Midbrain (tissue), 1 donor: Measurements from ENCODE around the gene GDF7.

Experiments
- DNase-seq: peaks from one replicate; lab custom pipeline; 2025; lab: John Stamatoyannopoulos, UW

Gene GDF7

DNA sequence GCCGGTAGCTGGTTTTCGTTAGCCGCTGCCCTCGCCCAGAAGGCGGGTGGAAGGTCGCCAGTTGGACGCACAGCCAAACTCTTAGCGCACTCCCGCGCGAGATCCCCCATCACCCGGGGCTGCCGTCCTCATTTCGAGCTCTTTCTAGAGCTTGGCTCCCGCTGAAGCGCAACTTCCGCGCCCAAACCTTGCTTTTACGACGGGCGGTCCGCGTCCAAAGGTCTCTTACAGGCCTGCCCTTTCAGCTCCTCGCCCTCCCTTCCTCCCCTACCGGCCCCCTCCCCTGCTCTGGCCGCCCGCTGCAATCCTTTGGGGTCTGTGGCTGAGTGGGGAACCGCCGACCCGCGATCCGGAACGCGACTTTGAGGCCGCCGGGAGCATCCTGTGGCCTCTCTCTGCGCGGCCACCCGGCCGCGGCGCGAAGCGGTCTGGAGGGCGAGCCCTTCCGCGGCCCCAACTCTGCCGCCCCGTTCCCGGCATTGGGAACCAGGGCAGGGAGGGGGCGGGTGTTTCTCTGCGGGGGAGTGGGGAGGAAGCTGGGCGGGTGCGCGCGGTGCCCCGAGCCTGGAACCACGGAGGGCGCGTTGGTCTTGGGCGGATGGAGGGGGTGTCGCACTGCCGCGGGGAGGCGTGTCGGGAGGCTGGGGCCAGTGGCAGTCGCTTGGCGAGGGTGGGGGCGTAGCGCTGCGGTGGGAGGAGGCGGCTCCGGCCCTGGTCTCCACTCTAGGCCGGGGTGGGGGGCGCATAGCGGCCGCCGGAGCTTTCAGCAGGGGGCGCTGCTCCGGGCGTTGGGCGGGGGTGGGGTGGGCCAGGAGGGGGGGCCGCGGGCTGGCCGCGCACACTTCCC lies at the start of gene GDF7:
Gene GDF7 (plus strand): TSS at position 841 of the 847 bp plus-strand sequence. CDS start 96 bp downstream, outside the sequence.
- no peak for DNase-seq

DNA sequence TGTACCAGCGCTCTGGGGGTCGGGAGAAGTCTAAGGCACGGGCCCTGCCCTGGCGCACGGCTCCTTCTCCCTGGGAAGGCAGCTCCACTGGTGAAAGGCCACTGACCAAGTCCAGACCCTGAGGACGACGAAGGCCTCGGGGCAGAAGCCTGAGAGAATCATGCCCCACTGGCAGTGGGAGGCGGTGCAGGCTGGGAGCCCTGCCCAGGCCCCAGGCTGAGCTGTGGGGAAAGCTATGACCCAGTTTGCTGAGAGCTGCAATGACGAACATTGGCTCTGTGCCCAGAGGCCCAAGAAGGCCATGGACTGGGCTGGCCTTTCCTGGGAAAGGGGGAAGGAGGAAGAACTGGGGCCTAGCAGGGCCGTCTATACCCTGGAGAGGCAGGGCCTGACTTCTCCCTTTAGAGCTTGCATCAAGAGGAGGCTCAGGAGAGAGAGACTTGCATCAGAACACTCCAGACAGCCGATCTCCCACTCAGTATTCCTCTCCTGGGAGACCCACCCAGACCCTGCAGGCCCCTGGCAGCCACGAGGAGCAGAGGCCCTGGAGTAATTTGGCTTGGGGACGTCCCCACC lies 49.0 kb upstream of the GDF7 start:
- peak; percentile 95 for DNase-seq

DNA sequence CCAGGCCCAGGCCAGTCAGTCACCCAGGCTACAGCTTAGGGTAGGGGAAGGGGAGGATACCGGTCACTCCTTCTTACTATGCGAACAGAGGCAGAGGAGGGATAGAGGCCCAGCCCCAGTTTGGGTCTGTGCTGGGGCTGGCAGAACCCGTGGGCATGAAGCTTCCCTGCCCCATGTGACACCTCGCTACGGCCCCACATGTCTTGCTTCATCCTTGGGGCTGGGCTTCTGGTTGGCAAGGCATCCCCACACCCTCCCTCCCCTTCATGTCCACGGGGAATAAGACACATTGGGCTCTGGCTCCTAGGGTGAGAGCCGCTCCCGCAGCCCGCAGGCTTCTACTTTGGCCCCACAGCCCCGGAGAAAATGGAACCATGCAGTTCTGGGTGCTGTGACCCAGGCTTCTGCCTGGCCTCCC lies 48.5 kb upstream of the GDF7 start:
- DNase-seq, result no peak

DNA sequence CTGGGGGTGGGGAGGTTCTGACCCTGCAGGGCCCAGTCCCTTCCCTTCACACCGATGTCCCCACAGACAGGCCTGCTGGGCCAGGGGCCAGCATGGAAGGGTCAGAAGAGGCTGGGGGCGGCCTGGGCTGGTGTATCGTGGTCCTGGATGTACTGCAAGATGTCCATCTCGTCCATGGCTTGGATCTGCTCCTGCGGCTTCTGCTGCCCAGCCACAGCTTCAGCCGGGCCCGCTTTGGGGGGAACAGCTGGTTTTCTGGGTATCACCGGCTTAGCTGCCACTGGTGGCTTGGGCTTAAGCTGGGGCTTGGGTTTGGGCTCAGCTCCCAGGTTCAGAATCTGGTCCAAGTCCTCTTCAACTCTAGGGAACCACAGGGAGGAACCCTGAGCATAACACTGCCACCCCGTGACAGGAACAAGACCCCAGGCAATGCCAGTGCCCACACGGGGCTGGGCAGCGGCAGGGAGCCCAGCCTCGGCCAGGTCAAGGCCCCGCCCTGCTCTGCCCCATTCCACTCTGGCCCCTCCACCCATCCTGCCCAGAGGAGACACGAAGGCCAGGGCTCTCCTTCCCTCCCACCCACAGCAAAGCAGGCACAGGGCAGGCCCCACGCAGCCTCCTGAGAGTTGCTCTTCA lies 47.9 kb upstream of the GDF7 start:
- DNase-seq, result no peak

DNA sequence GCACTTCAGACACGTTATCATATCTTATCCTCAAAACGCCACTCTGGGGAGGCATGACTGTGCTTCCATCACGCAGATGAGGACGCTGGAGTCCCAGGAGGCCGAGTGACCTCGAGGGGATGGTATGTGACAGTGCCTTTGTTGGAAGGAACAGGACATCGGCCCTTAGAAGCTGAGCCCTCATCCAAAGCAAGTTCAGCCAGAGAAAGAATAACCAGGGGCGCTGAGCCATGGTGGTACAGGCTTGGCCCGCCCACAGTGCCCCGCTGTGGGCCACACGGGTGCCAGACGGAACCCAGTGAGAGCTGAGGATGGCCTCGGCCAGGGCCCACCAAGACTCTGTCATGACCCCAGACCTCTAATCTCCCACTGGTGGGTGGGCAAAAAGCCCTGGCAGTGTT lies 47.3 kb upstream of the GDF7 start:
- DNase-seq, result no peak

DNA sequence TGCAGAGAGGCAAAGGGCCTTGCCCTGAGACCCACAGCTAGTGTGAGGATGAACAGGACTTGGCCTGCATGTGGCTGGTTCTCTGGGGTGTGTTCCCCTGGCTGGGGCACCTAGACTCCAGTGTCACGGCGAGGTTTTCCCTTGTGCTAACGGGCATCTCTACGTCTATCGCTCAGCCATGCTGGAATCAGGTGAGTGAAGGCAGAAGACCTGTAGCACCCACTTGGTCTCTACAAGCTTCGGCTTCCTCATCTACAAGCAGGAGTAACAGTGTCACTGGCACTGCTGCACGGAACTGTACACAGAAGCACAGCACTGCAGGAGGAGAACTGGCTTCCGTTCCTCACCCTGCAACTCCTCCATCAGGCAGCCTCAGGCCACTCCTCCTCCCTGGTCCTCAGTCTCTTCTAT lies 46.7 kb upstream of the GDF7 start:
- DNase-seq, result no peak

DNA sequence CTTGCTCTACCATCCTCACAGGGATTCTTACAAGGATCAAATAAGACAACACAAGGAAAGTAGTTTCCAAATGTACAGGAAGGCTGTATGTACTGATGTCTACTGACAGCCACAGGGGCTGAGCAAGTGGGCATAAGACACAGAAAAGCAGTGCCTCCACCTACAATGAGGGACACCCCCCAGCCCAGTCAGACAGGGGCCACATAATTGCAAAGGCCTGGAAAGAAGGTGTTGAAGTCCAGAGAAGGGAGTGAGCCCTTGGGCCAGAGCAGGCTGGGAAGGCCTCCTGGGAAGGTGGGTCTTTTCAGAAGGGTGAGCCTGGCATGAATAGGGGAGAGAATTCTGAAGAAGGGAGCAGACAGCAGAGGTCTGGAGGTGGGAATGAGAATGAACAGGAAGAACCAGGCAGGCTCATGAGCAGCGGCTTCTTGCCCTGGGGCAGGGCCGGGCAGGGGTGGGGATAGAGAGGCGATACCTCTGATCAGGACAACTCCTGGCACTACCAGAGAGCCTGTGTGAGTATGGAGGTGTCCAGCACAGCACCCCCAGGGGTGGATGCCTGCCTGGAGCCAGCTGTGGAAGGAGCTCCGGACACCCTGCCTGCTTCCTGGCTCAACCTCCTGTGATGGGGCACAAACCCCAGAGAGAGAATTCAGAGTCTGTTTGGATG lies 46.1 kb upstream of the GDF7 start:
- DNase-seq, result no peak

DNA sequence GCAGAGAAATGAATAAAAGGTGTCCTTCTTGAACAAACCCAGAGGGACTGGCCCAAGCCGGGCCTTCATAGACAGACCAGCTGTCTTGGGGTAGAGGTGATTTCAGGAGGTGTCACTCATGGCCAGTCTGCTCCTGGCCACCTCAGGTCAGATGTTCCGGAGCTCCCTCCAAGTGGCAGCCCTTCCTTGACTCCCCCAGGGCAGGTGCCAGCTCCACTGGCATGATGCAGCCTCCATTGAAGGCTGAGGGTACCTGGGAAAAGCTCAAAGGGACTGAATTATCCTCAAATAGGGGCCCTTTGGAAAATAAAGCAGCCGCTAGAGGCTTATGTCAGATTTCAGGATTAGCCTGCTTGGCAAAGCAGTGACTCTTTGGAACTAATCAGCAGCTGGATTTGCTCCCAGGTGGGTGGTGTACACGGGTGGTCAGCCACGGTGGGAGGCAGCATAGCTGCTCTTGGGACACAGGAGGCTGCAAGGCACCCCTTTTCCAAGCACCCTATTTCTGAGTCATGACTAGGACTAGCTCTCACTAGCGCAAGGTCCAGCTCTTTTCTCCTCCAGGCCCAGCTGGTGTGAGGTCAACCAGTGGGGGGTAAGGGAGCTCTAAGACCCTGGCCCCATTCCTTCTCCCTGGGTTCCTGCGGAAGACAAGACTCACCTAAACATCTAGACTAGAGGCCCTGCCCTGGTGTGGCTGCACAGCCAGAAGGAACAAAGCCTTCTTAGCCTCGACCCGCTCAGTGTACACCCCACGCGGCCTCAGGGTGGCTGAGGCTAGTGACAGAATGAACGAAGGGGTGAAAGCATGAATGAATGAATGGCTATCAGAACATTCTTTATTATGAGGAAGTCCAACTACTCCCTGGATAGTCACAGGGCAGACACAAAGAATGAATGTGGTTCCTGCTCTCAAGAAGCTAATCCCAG lies 45.3 kb upstream of the GDF7 start:
- DNase-seq, result no peak

DNA sequence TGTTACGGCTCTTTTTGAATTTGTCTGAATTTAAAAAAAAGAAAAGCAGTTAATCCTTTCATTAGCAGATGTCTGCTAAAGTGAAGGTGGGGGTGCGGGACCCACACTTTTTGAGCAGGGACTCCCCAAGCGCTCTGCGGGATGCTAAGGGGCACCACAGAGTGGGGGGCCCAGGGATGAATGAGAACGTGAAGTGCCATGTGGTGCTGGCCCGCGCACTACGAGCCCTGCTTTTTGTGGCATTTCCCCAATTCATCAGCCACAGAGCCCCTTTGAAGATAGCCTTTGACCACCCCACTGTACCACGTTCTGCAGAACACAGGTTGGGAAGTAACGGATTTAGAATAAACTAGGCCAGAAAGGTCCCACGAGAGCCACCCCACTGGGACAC lies 44.7 kb upstream of the GDF7 start:
- DNase-seq, result no peak

DNA sequence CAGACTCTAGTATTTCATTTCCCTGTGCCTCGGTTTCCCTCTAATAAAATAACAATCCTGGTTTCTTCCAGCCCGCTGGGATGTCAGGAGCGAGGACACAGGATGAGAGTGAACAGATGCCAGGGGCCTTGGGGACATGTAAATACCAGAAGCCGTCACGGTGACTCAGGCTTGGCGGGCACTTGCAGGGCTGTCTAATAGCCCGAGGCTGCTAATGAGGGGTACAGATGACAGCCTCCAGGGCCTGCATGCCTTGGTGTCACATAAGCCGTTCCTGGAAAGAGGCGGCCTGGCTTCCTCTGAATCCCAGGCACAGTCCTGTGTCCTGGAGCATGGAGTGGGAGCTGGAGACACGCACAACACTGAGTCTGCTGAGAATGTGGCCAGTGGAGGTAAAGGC lies 44.2 kb upstream of the GDF7 start:
- DNase-seq, result no peak

DNA sequence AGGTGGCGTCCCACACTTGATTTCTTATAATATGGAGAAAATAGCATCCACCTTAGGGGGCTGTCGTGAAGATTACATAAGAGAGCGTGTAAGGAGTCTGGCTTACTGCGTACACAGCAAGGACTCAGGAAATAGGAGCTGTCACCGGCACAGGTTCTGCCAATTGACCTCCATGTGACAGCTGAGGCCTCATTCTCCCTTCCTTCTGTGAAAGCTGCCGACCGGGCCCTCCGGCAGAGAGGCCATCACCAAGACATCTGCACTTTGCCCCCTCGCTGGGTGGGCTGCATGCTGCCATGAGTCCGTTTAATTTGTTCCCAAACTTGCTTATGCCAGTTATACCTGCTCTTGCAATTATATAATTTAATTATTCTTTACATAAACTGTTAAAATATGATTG lies 43.7 kb upstream of the GDF7 start:
- no peak for DNase-seq

DNA sequence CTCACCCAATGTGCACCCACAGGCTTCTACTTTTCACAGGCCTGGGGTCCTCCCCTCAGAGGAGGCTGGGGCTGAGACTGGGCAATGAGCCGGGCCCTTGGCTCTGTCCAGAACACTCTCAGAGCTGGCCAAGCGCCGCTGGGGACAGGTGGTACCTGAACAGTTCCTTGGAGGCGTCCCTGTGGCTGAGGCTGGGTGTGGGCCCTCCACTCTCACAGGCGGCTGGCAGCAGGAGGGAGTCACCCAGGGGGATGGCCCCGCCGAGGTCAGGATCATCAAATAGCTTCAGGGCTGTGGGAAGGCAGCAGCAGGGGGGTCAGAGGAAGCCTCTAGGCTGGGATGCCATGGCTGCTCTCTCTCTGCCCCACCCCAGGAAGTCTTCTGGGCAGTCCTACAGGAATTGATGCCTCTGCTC lies 43.2 kb upstream of the GDF7 start:
- no peak for DNase-seq

DNA sequence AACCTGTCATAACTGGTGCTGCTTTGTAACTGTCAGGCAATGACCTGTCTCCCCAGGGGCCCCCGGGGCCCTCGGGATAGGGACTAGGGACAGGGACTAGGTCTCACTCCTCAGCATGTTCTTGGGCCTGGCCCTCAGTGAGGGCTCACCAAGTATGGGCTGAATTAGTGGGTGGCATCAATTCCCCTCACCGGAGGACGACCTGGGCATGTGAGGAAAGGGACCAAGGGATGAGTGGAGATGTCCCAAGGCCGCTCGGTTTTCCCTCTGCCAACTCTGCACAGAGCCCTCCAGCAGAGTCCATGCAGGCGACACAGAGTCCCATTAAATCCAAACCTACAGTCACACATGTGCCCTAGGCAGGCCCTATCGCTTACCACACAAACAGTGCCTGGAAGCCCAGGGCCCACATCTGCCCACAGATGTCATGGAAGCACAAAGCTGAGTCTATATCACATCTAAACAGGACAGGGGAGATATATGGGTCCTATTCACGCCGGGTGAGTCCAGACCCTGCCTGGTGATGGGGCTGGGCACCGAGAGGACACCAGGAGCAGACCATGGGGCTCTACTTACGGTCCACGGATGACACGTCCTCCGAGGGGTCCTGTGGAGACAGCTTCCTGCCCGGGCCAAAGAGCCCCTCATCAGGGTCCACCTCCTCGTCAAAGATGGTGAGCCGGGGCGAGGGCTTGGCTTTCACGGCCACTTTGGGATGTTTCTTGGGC lies 42.6 kb upstream of the GDF7 start:
- DNase-seq, result no peak

DNA sequence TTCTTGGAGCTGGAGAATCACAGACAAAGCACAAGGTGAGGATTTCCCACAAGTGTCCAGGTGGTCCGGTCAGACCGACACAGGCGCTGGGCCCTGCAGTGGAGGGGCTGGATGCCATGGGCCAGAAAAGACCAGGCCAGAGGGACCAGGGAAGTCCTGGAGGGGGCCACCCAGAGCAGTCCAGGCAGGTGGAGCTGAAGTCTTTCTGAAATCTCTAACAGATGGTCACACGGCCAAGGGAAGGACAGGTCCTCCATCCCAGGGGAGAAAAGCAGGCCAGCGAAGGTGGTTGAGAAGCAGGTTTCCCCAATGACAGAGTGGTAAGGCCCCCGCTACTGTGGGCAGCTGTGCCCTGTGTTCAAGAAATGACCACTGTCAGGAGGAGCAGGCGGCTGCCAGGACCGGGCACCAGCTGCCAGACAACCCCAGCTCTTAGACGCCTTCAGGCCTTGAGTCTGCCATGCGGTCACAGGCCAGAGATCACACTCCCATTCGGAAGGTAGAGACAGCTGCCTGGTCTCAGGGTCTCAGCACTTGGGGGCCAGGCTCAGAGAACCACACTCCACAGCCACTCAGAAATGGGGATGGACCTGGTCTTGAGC lies 42.0 kb upstream of the GDF7 start:
- no peak for DNase-seq

DNA sequence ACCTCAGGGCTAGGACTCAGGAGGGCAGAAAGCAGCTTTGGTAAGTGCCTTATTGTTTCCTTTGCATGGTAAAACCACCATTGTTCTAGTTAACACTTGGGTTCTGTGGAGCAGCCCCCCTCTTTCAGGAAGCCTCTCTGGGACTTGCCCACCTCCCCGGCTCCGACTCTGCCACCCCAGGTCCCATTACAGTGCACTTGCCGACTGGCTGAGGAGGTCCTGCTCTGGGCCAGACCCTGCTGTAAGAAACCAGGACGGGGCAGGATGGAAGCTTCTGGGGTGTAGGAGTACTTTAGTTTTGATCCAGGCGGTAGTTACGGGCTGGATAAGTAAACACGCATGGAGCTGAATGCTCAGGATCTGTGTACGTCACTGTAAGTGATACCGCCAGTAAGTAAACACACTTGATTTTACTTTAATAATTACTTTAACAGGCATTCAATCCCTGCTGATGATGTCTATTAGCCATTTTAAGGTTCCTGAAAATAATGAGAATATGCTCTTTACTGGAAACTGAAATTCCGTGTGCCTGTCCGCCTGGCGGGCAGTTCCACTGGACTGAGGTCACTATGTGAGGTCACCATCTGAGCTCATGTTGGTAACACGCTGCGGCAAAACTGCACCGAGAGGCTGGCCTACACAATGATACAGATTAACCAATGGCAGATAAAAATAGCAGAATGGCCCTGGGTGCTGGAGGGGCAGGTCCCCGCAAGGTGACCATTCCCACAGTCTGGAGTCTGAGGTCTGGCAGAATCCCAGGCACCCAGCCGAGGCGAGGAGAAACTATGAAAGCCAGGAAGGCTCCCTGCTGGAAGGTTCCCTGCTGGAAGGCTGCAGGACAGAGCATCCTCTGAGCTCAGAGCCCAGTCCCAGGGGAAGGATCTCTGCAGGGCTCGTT lies 41.2 kb upstream of the GDF7 start:
- peak; percentile 31 for DNase-seq

DNA sequence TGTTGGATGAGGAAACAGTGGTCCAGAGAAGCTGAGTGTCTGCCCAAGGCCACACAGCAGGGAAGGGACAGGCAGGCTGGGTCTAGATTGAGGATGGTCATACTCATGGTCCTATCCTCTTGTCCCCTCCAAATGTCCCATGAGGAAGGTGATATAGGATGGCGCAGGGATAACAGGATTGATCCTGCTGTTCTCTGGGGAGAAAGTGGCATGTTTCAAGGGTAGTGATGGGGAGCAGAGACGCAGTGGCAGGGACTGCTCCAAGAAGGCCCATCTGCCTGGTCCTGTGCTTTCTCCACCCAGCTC lies 40.6 kb upstream of the GDF7 start:
- no peak for DNase-seq

DNA sequence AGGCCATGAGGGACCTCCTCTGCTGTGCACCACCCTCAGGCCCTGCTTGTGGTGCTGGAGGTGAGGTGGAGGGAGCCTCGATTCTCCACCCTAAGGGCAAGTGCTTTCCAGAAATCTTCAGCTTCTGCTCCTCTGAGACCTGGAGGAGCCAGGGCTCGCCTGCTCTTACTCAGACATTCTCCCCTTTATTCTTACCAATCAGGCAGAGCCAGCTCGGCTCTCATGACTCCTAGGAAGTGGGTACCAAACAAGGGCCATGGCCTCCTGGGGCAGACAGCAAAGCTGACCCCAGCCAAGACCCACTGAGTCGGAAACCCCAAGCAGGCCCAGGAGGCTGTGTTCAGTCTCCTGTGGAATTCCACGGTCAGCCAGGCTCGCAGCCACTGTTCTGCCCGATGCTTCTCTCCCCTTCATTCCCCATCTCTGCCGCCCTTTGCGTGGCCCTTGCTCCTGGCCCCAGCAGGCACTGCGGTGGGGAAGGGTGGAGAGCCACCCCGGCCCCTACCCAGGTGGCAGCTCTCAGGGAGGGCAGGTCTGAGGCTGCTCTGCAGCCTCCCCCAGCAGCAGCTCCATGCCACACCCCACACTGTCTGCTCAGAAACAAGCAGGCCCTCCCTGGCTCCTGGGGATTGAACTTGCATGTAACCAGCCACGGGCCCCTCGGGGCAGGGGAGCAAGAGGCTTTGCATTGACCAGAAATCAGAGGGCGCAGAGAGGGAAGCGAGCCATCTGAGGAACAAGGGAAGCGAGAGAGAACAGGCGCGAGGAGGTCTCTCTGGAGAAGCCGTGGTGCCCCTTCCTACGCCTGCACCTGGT lies 40.0 kb upstream of the GDF7 start:
- DNase-seq, result no peak

DNA sequence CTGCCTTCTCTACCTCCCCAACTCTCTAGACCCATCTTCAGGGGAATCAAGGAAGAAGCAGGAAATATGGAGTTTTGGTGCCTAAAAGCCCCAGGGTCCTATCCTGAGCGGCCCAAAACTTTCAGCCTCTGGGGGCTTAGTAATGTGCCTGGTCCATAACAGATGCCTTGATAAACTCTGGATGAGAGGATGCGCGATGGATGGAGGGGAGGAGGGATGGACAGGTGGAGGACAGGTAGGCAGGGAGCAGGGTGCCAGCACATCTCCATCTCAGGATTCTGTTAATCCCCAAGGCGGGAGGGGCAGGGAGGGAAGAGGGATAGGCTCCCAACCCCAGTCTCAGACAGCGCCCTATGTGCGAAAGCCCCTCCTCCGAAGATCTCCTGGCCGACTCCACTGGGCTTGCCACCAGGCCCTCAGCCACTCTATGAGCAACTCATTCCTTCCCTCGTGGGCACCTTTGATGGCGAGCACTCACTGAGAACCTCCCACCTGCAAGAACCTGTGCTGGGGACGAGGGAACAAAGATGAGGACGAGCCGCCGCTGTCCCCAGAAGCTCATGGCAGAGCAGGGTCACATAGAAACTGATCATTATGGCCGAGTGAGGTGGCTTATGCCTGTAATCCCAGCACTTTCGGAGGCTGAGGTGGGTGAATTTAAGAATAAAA lies 39.1 kb upstream of the GDF7 start:
- DNase-seq, result no peak
